HG03571 (cell line): Measurements from ENCODE around the gene SCFD1.
A peak's percentile ranks its signal among the peaks of the same experiment; 100 is the strongest.
"Not testable (repeated sequence)": the region's sequence is repeated elsewhere in the genome, so short reads cannot be mapped to it uniquely, and the experiment has no call there.

Experiments used
- ATAC-seq: cut with Tn5 transposase; IDR thresholded peaks from one replicate; pipeline ENCODE4 v1.9.1; 2021; ENCODE audit not compliant: unreplicated experiment

Gene SCFD1

GRCh38 chr14:30610787-30611343, 11.3 kb upstream of the SCFD1 start:
- no peak for ATAC-seq

DNA sequence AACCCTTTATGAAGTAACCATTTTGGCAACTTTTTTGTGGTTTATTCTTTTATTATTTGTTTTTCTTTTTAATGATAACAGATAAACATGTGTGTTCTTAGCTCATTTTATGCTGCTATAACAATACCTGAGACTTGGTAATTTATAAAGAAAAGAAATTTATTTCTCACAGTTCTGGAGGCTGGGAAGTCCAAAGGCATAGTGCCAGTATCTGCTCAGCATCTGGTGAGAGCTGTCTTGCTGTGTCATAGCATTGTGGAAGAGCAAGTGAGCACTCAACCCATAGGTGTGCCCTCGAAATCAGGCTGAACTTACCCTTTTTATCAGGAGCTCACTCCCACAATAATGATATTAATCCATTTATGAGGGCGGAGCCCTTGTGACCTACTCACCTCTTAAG, 8.0 kb upstream of the SCFD1 start:
- no peak for ATAC-seq

DNA sequence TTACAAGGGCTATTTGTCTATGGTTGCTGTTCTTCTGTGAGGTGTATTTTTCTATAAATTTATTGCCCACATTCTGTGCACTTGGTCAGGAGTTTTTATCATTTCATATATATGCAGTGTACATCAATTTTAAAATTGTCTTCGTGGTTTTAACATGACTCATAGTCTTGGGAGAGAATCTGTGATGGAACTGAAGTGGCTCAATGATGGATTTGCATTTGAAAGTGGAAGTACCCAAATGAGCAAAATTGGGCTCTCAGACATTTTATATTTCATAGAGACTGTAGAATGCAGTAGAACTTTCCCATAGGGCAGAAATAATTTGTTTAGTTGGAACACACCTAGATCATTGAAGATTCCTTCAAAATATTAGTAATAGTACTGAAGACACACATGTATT, 1.9 kb upstream of the SCFD1 start:
- peak; percentile 35 for ATAC-seq

DNA sequence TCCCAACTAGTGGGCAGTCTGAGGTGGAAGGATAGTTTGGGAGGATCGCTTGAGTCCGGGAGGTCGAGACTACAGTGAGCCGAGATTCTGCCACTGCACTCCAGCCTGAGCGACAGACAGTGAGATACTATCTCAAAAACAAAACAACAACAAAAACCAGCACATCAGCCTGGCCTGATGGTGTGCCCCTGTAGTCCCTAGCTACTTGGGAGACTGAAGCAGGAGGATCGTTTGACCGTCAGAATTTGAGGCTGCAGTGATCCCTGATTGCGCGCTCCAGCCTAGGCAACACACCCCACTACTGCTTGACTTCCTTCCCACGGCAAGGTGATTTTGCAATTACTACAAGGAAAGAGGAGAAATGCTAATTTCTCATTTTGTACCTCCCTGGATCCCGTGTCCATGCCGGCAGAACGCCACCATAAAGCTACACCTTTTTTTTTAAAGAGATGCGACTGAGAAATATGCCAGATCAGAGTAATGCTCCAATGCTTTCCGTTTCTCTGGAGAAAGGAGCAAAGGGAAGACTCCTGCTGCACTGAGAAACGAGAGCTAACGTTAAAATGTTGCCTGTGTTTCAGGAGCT, 672 bp upstream of the SCFD1 start:
- no peak for ATAC-seq

GRCh38 chr14:30623412-30624131, 1.5 kb downstream of the SCFD1 start:
- ATAC-seq = no peak

- ATAC-seq = no peak
Observed at GRCh38 chr14:30624132-30624423, 2.0 kb downstream of the SCFD1 start.

DNA sequence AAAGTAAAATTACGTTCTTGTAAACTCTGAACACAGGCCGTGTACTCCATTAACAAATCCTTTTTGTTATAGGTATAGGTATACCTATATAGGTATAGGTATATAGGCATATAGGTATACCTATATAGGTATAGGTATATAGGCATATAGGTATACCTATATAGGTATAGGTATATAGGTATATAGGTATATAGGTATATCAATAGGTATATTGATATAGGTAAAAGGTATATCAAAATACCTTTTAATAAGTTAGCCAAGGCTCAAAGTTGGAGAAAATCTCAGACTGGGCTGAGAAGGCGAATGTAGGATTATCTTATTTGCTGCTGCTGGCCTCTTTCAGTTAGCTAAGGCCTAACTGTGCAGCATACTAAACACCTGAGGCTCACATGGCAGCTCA, 3.4 kb downstream of the SCFD1 start:
- ATAC-seq = no peak

GRCh38 chr14:30629432-30629831, 7.3 kb downstream of the SCFD1 start:
- ATAC-seq = not testable (repeated sequence)

- ATAC-seq = no peak
Observed at GRCh38 chr14:30630248-30630647, 8.1 kb downstream of the SCFD1 start.

DNA sequence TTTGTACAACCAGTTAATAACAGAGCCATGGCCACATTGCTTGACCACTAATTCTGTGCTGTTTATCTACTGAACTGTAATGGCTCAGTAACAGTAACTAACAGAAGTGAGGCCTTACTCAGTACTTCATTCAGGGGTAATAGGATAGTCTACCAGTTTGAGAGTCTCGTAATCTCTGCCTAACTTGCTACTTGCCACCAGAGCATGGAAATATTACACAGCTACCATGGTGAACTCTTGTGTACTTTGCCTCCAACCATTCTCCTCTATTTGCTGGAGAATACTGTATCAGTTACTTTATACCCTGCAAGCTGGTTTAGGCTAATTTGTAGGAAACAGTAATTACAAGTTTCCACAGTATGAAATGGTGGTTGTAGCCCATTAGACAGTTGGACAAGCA, 10.6 kb downstream of the SCFD1 start:
- ATAC-seq = no peak

GRCh38 chr14:30638926-30639325, 16.8 kb downstream of the SCFD1 start:
- no peak for ATAC-seq

- ATAC-seq = no peak
Observed at GRCh38 chr14:30641207-30641606, 19.1 kb downstream of the SCFD1 start.

- not testable (repeated sequence) for ATAC-seq
Observed at GRCh38 chr14:30644462-30644861, 22.3 kb downstream of the SCFD1 start.

GRCh38 chr14:30645600-30645999, 23.5 kb downstream of the SCFD1 start:
- no peak for ATAC-seq

- ATAC-seq = no peak
Observed at GRCh38 chr14:30648471-30648870, 26.4 kb downstream of the SCFD1 start.

- ATAC-seq = no peak
Observed at GRCh38 chr14:30651937-30652336, 29.8 kb downstream of the SCFD1 start.

DNA sequence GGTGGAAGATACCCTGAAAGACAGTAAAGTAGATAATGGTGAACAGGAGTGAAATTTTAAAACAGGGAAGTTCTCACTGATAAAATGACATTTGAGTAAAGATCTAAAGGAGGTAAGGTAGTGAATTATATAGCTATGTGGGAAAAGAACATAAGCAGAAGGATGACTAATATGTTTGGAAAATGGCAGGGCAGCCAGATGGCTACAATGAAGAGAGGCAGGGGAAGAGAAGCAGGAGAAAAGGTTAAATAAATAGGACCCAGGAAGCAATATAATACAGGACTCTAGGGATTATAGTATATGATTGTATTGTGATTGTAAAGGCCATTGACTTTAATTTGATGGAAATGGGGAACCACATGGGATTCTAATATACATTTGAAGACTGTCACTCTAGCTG, 33.0 kb downstream of the SCFD1 start:
- ATAC-seq = no peak

DNA sequence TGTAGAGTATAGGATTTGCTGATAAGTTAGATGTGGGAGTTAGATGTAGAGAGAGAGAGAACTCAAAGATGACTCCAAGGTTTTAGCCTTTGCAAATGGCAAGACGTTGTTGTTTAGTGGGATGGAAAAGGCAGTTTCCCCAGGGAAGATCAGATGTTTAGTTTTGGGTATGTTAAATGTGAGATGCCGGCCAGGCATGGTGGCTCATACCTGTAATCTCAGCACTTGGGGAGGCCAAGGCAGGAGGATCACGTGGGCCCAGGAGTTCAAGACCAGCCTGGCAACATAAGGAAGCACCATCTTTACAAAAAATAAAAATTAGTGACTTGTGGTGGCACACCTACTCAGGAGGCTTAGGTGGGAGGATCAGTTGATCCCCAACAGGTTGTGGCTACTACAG, 33.5 kb downstream of the SCFD1 start:
- ATAC-seq = no peak

DNA sequence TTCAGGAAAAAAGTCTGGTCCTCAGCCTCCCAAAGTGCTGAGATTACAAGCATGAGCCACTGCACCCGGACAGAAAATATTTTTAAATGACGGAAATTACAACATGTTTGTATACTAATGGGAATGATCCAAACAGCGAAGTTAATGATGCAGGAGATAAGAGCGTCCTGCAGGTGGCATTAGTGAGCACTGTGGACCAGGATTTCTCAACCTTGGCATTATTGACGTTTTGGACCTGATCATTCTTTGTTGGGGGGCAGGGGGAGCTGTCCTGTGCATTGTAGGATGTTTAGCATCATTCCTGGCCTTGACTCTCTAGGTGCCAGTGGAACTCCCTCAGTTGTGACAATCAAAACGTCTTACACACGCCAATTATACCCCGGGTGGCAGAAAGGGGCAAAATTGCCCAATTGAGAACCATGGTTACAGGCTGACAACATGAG, 34.1 kb downstream of the SCFD1 start:
- no peak for ATAC-seq

GRCh38 chr14:30657050-30657449, 34.9 kb downstream of the SCFD1 start:
- ATAC-seq = no peak

DNA sequence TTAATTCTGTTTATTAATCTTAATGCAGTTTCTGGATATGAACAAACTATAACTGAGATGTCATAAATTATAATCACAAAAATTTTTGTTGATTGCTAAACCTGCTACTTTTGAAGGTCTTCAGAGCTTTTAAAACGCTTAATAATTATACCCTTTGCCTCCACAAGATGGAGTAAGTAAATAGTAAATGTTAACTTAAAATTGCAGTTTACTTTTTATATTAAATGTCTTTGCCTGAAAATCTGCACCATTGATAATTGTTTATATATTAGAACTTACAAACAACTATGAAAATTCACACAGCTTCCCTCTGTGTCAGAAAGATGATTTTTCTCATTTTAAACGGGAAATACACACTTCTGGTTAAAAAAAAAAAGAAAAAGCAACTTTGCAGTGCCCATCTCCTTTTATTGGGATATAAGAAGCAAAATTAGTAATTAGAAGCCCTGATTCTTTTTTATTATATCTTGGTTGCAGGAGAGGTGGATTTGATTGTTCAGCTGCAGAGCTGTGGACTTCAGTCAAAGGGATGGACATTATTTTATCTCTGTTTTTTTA, 35.6 kb downstream of the SCFD1 start:
- no peak for ATAC-seq

- ATAC-seq = no peak
Observed at GRCh38 chr14:30658645-30659044, 36.5 kb downstream of the SCFD1 start.
